ENCODE measurements around the gene RTTN.
"Not testable (repeated sequence)": the region's sequence is repeated elsewhere in the genome, so short reads cannot be mapped to it uniquely, and the experiment has no call there.

Gene RTTN

GRCh38 chr18:70021498-70021897 lies 184.0 kb downstream of the RTTN start:
- DNase-seq = no peak

GRCh38 chr18:70021043-70021442 lies 184.4 kb downstream of the RTTN start:
- no peak for DNase-seq

GRCh38 chr18:70019991-70020390 lies 185.5 kb downstream of the RTTN start:
- DNase-seq = no peak

GRCh38 chr18:70019136-70019535 lies 186.4 kb downstream of the RTTN start:
- no peak for DNase-seq

GRCh38 chr18:70015127-70015526 lies 190.4 kb downstream of the RTTN start:
- no peak for DNase-seq

- DNase-seq = no peak
Measured at GRCh38 chr18:70005580-70005979, 199.9 kb downstream of the RTTN start.

- peak; percentile 4 for DNase-seq
Measured at GRCh38 chr18:70004696-70005095, 200.8 kb downstream of the RTTN start.

GRCh38 chr18:69999656-70000055 lies 205.8 kb downstream of the RTTN start:
- DNase-seq = no peak

- no peak for DNase-seq
Measured at GRCh38 chr18:69998523-69998987, 206.9 kb downstream of the RTTN start.

- no peak for DNase-seq
Measured at GRCh38 chr18:69996951-69997798, 208.3 kb downstream of the RTTN start.

- DNase-seq = no peak
Measured at GRCh38 chr18:69996417-69996816, 209.1 kb downstream of the RTTN start.

- DNase-seq = no peak
Measured at GRCh38 chr18:69995774-69996173, 209.7 kb downstream of the RTTN start.

- DNase-seq = peak; percentile 38
Measured at GRCh38 chr18:69992776-69993175, 212.7 kb downstream of the RTTN start.

GRCh38 chr18:69987870-69988269 lies 217.6 kb downstream of the RTTN start:
- DNase-seq = no peak

- no peak for DNase-seq
Measured at GRCh38 chr18:69985239-69985638, 220.2 kb downstream of the RTTN start.

GRCh38 chr18:69982417-69982816 lies 223.1 kb downstream of the RTTN start:
- DNase-seq = no peak

- no peak for DNase-seq
Measured at GRCh38 chr18:69981948-69982347, 223.5 kb downstream of the RTTN start.

GRCh38 chr18:69980982-69981804 lies 224.3 kb downstream of the RTTN start:
- DNase-seq = no peak

- no peak for DNase-seq
Measured at GRCh38 chr18:69980509-69980908, 225.0 kb downstream of the RTTN start.

- DNase-seq = no peak
Measured at GRCh38 chr18:69978732-69979715, 226.5 kb downstream of the RTTN start.

GRCh38 chr18:69975294-69975693 lies 230.2 kb downstream of the RTTN start:
- not testable (repeated sequence) for DNase-seq

GRCh38 chr18:69974365-69974764 lies 231.1 kb downstream of the RTTN start:
- DNase-seq = peak; percentile 35
